Jurkat, Clone E6-1 (cell line): ENCODE data around the gene GGA1.
A peak's percentile ranks its signal among the peaks of the same experiment; 100 is the strongest.
"Not testable (repeated sequence)": the region's sequence is repeated elsewhere in the genome, so short reads cannot be mapped to it uniquely, and the experiment has no call there.

Source experiments
- DNase-seq: peaks from one replicate; pipeline ENCODE4 v3.0.0-alpha.2; 2011; ENCODE audit warnings: low read depth, low spot score
- H3K4me3 ChIP-seq: 2 replicates; pipeline ENCODE4 v1.5.1; 2011; ENCODE audit warnings: mild to moderate bottlenecking, low read length, control low read depth, moderate library complexity

Gene GGA1

GRCh38 chr22:37569009-37569920, 39.4 kb upstream of the GGA1 start:
- H3K4me3 ChIP-seq: no peak overlapping the region
- DNase-seq: no peak

DNA sequence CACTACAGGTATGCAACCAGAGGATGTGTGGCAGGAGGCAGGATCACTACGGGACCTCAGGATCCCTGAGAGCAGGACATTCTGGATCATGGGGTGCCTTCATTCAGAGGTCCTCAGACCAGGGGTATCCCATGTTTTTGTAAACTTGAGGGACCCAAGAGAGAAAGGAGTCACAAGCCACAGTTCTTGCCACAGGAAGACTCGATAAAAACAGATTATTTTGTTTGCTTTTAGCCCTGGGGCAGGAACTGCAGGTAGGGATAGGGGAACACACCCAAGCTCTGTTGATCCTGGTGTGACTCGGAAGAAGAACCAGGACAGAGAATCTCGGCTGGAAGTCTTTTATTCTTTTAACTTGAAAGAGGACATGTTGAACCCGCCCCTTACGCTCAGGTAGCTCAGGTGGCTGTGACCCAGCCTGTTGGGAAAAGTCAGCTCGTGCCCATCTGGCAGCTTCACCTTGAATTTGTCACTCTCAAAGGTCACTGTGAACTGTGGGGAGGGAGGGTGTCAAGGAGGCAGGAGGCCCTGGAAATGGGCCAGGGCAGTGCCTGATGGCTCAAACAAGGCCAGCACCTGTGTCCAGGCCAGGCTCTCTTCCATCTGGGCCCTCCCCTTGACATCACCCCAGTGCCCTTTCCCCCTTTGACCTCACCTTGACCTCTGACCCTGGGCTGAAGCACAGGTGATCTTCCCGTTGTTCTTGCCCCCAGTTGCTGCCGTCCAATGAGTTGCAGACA, 38.5 kb upstream of the GGA1 start:
- H3K4me3 ChIP-seq: no peak overlapping the region
- no peak for DNase-seq

DNA sequence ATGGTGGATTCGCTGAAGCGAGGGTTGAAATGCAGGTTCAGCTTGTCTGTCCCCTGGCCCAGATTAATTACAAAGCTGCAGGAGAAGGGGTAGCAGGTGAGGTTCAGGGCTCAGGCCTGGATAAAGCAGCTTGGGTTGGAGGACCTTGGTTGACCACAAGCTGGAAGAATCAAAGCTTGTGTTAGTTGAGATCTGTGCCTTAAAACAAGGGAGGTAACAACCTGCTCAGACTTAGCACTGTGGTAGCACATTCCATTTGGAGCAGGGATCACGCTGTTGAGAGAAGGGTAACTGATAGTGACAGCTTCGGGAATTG, 38.0 kb upstream of the GGA1 start:
- no peak for DNase-seq
- no peak overlapping the region for H3K4me3 ChIP-seq

DNA sequence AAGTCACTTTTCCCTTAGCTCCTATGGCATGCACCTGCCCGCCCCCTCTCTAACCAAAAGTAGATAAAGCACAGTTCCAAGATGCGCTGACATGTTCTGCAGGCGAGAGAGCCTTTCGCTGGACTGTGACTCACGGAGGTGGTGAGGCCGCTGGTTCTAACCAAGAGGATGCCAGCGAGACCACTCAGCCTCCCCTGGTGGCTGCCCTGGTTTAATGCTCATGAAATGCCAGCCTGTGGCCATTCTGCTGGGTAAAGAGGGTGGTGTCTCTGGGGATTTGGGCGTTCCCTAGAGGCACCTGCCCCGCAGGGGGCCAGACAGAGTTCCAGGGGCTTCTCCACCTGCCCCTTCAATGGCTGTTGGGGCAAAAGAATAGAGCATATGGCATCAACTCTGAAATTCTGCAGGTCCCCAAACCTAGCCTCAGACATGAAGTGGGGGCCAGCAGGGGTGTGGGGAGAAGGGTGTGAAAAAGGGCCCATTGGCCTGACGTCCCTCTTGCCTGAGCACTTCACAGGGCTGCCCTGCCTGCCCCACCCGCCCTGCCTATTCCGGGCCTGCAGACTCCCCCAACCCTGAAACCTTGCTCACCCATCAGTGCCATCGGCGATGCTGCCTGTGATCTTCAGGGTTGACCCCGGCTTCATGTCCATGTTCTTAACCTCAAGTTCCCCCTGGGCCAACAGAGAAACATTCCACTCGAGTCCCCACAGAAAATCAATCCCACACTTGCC, 37.2 kb upstream of the GGA1 start:
- no peak overlapping the region for H3K4me3 ChIP-seq
- no peak for DNase-seq

DNA sequence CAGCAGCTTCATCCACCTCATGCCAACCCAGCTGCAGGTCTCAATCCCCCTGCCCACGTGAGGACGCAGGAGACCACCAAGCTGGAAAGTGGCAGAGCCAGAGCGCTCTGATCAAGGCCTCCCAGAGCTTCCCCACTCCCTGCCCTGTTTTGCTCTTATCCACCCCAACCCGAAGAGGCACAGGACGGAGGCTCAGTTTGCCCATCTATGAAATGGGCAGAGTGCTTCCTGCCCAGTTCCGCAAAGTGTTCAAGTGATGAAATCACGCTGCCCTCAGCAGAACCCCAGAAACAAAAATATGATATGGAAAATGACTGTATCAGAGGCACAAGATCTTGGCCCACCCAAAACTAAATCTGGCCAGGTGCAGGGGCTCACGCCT, 36.7 kb upstream of the GGA1 start:
- no peak for DNase-seq
- no peak overlapping the region for H3K4me3 ChIP-seq

DNA sequence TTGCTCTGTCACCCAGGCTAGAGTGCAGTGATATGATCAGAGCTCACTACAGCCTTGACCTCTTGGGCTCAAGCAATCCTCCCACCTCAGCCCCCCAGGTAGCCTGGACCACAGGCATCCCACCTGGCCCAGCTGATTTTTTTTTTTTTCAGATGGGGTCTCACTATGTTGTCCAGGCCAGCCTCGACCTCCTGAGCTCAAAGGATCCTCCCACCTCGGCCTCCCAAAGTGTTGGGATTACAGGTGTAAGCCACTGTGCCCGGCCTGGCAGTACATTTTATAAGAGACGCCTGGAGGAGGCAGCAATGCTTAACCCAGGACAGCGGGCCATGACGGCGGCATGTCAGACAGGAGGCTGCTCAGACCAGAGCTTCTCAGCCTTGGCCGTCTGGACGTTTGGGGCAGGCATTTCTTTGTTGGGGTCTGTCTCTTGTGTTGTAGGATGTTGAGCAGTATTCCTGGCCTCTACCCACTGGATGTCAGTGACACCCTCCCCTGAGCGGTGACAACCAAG, 33.1 kb upstream of the GGA1 start:
- no peak for DNase-seq
- no peak overlapping the region for H3K4me3 ChIP-seq

GRCh38 chr22:37578002-37578401, 30.6 kb upstream of the GGA1 start:
- DNase-seq: no peak
- H3K4me3 ChIP-seq: no peak overlapping the region

DNA sequence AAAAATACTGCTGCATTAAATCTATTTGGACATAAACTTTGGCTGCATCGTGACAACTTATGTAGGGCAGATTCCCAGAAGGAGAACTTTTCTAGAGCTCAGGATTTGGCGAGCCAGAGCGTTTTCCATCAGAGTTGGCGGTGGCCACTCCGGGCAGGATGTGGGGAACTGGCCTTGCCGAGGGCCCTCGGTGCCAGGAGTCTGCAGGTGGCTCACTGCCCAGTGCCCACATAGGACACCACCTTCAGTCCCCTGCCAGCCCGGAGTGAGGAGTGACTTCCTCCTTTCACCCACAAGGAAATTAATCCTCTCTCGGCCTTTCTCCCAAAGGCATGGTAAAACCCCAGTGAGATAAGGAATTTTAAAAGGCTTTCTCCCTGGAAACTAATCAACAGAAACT, 27.1 kb upstream of the GGA1 start:
- no peak for DNase-seq
- no peak overlapping the region for H3K4me3 ChIP-seq

GRCh38 chr22:37582526-37582925, 26.1 kb upstream of the GGA1 start:
- no peak for DNase-seq
- H3K4me3 ChIP-seq: no peak overlapping the region

DNA sequence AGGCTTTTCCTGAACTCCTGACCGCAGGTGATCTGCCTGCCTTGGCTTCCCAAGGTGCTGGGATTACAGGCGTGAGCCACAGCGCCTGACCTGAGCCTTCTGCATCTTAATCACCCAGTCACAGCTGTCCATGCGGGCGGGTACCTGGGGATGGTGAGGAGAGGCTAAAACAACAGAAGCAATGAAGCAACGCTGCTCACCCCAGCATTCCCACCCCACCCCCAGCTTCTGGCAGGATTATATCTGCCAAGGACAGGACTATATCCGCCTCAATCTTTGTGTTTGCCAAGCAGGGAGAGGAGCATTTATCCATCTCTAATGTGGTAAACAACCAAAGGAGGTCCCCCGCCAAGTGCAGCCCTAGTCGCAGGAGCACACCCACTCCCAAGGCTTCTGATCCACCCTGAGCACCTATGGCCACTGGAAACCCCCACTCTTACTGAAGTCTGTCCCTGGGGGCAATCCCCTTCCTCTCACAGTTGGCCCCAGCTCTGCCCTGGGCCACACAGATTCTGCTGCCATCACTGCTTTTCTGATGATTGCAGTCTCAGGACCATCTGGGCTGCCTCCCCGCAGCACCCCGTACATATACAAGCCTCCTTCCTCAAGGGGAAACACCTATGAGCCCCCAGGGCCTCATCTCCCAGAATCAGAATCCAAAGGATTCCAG, 20.0 kb upstream of the GGA1 start:
- H3K4me3 ChIP-seq: no peak overlapping the region
- DNase-seq: no peak

GRCh38 chr22:37589636-37590035, 19.0 kb upstream of the GGA1 start:
- no peak overlapping the region for H3K4me3 ChIP-seq
- DNase-seq: no peak

DNA sequence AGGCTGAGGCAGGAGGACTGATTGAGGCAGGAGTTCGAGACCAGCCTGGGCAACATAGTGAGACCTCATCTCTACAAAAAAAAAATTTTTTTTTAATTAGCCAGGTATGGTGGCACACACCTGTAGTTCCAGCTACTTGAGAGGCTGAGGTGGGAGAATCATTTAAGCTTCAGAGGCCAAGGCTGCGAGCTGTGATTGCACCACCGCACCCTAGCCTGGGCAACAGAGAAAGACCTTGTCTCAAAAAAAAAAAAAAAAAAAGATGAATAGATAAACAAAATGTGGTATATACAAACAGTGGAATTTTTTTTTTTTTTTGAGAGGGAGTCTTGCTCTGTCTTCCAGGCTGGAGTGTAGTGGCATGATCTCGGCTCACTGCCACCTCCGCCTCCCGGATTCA, 17.6 kb upstream of the GGA1 start:
- not testable (repeated sequence) for H3K4me3 ChIP-seq, DNase-seq

GRCh38 chr22:37591823-37592404, 16.7 kb upstream of the GGA1 start:
- peak overlapping the region; percentile 54 for H3K4me3 ChIP-seq
- DNase-seq: no peak

GRCh38 chr22:37594237-37594636, 14.4 kb upstream of the GGA1 start:
- DNase-seq: no peak
- no peak overlapping the region for H3K4me3 ChIP-seq

DNA sequence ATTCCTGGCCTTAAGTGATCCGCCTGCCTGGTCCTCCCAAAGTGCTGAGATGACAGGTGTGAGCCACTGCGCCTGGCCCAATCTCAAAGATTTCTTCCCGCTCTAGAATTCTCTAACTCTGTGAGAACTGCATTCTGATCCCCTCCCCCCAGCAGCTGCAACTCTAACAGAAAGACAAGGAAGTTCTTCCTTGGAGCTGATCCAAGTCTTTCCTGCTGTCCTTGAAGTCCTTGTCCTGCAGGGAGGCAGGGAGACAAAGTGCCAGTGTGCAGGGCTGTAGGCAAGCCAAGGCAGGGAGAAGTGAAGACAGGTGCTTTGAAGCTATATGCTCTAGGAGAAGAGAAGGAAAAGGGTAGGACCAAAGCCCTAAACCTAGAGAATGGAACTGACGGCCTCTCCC, 9.5 kb upstream of the GGA1 start:
- DNase-seq: no peak
- no peak overlapping the region for H3K4me3 ChIP-seq

GRCh38 chr22:37601203-37601539, 7.5 kb upstream of the GGA1 start:
- no peak overlapping the region for H3K4me3 ChIP-seq
- no peak for DNase-seq

- no peak overlapping the region for H3K4me3 ChIP-seq
- no peak for DNase-seq
These were observed 6.8 kb upstream of the GGA1 start for GRCh38 chr22:37601540-37602442.
